Measurements from ENCODE around the gene SSTR3.

- no peak for TF ChIP-seq CTCF (IDR thresholded peaks at IDR 0.05; ENCODE audit: low read length)
- no peak for TF ChIP-seq EZH2 (optimal IDR thresholded peaks at IDR 0.05; ENCODE audit: low read depth, low read length)
- no peak for TF ChIP-seq EZH2phosphoT487 (IDR thresholded peaks at IDR 0.05; ENCODE audit: low read length)
Observed at GRCh38 chr22:37241351-37242142, 29.3 kb upstream of the SSTR3 start.

All from MM.1S (cell line).